HG03432 (cell line): ENCODE data around the gene MAK.
"Not testable (repeated sequence)": the region's sequence is repeated elsewhere in the genome, so short reads cannot be mapped to it uniquely, and the experiment has no call there.

Experiments
- ATAC-seq: cut with Tn5 transposase; IDR thresholded peaks from one replicate; pipeline ENCODE4 v1.9.1; 2021; ENCODE audit warnings: mild to moderate bottlenecking, moderate library complexity; ENCODE audit not compliant: unreplicated experiment

The MAK gene

GRCh38 chr6:10792101-10792500 is 46.2 kb downstream of the MAK start:
- no peak for ATAC-seq

GRCh38 chr6:10791673-10792072 is 46.7 kb downstream of the MAK start:
- ATAC-seq = no peak

GRCh38 chr6:10779076-10779475 is 59.3 kb downstream of the MAK start:
- ATAC-seq = no peak

GRCh38 chr6:10778230-10778629 is 60.1 kb downstream of the MAK start:
- ATAC-seq = no peak

- ATAC-seq = no peak
These were observed 66.9 kb downstream of the MAK start for GRCh38 chr6:10771371-10771894.

- ATAC-seq = no peak
These were observed 68.9 kb downstream of the MAK start for GRCh38 chr6:10769419-10769818.

- ATAC-seq = no peak
These were observed 75.3 kb downstream of the MAK start for GRCh38 chr6:10763006-10763405.

GRCh38 chr6:10759884-10760329 is 78.4 kb downstream of the MAK start:
- ATAC-seq = no peak

GRCh38 chr6:10759312-10759839 is 79.0 kb downstream of the MAK start:
- ATAC-seq = peak; percentile 79

- no peak for ATAC-seq
These were observed 82.3 kb downstream of the MAK start for GRCh38 chr6:10756085-10756484.

GRCh38 chr6:10751757-10752156 is 86.6 kb downstream of the MAK start:
- ATAC-seq = not testable (repeated sequence)

- not testable (repeated sequence) for ATAC-seq
These were observed 87.8 kb downstream of the MAK start for GRCh38 chr6:10750568-10750967.

GRCh38 chr6:10749734-10750133 is 88.6 kb downstream of the MAK start:
- ATAC-seq = no peak

GRCh38 chr6:10747251-10747972 is 90.9 kb downstream of the MAK start, which contains the start of gene TMEM14B:
TMEM14B (plus strand) TSS chr6:10747805; CDS start chr6:10749246, 1,441 bp downstream.
- peak; percentile 97 for ATAC-seq

- ATAC-seq = no peak
These were observed 91.5 kb downstream of the MAK start for GRCh38 chr6:10746915-10747250.

- no peak for ATAC-seq
These were observed 93.2 kb downstream of the MAK start for GRCh38 chr6:10745116-10745515.

- no peak for ATAC-seq
These were observed 94.8 kb downstream of the MAK start for GRCh38 chr6:10743515-10743914.

- no peak for ATAC-seq
These were observed 96.1 kb downstream of the MAK start for GRCh38 chr6:10742251-10742650.

- ATAC-seq = not testable (repeated sequence)
These were observed 96.7 kb downstream of the MAK start for GRCh38 chr6:10741643-10742042.

GRCh38 chr6:10740061-10740460 is 98.3 kb downstream of the MAK start:
- ATAC-seq = no peak

- no peak for ATAC-seq
These were observed 101.6 kb downstream of the MAK start for GRCh38 chr6:10736731-10737130.

- ATAC-seq = no peak
These were observed 104.5 kb downstream of the MAK start for GRCh38 chr6:10733863-10734262.
